NCI-H1436 (cell line): ENCODE data around the gene P3H1.
"Not testable (repeated sequence)": the region's sequence is repeated elsewhere in the genome, so short reads cannot be mapped to it uniquely, and the experiment has no call there.

ENCODE experiments used
- DNase-seq: peaks from one replicate; lab custom pipeline; 2025; lab: John Stamatoyannopoulos, UW

P3H1 gene

GRCh38 chr1:42730002-42730401 lies 36.8 kb downstream of the P3H1 start:
- no peak for DNase-seq

GRCh38 chr1:42725820-42726219 lies 41.0 kb downstream of the P3H1 start:
- DNase-seq: not testable (repeated sequence)

GRCh38 chr1:42723511-42723910 lies 43.3 kb downstream of the P3H1 start:
- DNase-seq: no peak

GRCh38 chr1:42722403-42722802 lies 44.4 kb downstream of the P3H1 start:
- DNase-seq: not testable (repeated sequence)

GRCh38 chr1:42721926-42722325 lies 44.9 kb downstream of the P3H1 start:
- DNase-seq: no peak

- no peak for DNase-seq
These were observed 46.0 kb downstream of the P3H1 start for GRCh38 chr1:42720868-42721267.

GRCh38 chr1:42714441-42714840 lies 52.4 kb downstream of the P3H1 start:
- not testable (repeated sequence) for DNase-seq

GRCh38 chr1:42713293-42713692 lies 53.5 kb downstream of the P3H1 start:
- DNase-seq: no peak

GRCh38 chr1:42712808-42713207 lies 54.0 kb downstream of the P3H1 start:
- DNase-seq: not testable (repeated sequence)

GRCh38 chr1:42703888-42704464 lies 62.9 kb downstream of the P3H1 start:
- no peak for DNase-seq

- DNase-seq: no peak
These were observed 66.8 kb downstream of the P3H1 start for GRCh38 chr1:42700006-42700405.

GRCh38 chr1:42698081-42698813 lies 68.6 kb downstream of the P3H1 start:
- no peak for DNase-seq
